GM19193 (cell line): Measurements from ENCODE around the gene BCL11A.

Experiments used
- POLR2A ChIP-seq: IDR thresholded peaks from 4 replicates; pipeline ENCODE4 v1.6.1; 2011; ENCODE audit not compliant: insufficient read depth, insufficient read length; ENCODE audit errors: extremely low read depth

BCL11A gene

DNA sequence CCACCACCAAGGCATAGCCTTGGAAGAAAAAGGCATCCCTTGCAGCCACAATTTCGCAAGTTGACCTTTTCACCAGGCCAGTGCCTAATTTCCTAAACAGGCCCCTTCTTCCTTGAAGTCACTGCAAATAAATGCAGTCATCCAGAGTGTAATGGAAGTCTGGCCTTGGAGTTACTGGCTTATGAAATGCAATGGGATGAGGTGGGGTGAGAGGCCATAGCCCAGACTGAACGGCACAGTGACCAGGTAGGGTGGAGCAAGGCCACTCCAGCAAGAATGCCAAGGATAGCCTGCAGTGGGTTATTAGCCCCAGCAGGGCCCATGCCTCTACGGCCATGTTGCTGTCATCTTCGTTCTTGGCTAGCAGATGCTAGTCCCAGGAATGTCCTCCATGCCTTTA lies 68.4 kb downstream of the BCL11A start:
- TF ChIP-seq POLR2A = no peak

DNA sequence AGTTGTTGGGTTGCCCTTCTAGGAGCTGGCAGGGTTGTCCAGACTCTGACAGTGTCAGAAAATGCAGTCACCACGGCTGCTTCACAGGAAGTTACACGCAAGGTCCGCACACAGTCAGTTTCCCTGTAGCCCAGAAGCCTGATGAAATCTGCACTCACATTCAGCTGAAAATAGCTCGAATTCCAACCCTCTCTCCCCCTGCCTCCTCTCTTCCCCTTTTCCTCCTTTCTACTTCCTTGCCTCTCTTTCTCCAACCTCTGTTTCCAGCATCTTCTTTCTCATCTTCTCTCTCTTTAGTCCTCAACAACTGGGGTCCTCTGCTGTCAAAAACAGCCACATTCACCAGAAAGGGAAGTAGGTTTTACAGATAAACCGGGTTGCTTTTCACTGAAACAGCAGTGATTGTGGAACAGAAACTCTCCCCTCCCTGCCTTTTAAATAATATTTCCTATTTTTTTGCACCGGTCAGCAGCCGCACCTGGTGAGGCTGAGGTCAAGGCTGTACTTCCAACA lies 69.3 kb downstream of the BCL11A start:
- no peak for TF ChIP-seq POLR2A

DNA sequence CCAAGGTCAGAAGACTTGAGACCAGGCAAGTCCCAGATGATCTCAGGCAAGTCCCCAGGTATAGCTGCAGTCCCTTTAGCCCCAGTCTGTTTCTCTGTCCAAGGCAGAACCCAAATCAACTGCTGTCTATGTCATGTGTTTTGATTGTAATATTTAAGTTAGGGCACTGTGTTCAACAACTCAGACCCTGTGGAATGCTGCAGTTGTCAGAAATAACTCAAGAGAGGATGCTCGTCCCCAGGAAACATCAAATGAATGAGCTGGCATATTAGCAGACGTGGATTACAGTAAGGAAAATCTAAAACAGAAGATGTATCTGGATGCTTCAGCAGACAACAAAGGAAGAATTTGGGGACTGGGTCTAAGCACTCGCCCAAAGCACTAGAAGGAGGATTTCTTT lies 70.1 kb downstream of the BCL11A start:
- TF ChIP-seq POLR2A = no peak

DNA sequence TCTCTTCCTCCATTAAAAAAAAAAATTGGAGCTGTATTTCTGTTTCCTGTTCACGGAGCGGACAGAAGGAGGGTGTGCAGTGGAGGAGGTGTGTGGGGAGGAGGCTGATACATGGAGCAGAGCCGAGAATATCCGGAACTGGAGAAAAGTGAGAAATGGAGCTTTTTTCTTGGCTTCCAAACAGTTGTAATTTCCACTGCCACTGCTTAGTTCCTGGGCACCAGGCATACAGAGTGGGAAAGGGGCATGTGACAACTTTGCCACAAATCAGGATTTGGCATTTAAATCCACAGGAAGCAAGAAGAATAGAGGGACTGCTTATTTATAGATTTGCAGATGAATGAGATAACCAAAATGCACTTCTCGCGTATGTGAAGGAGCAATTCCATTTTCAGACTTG lies 71.2 kb downstream of the BCL11A start:
- no peak for TF ChIP-seq POLR2A

DNA sequence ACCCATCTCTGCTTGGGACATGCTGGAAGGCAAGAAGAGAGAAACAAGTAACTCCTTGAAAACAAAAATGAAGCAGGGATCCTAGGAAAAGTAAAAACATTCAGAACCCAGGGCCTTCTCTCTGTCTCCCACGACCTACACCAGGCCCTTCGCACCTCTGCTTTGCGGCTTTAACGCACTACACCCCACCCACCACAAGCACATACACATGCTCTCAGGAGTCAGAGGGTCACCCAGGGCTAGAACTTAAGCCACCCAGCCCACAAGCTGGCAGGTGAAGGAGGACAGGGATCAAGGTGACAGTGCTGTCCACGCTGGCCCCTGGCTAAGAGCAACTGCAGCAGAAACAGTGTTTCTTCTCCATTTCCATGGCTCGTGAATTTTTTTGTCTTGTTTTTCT lies 72.2 kb downstream of the BCL11A start:
- no peak for TF ChIP-seq POLR2A

DNA sequence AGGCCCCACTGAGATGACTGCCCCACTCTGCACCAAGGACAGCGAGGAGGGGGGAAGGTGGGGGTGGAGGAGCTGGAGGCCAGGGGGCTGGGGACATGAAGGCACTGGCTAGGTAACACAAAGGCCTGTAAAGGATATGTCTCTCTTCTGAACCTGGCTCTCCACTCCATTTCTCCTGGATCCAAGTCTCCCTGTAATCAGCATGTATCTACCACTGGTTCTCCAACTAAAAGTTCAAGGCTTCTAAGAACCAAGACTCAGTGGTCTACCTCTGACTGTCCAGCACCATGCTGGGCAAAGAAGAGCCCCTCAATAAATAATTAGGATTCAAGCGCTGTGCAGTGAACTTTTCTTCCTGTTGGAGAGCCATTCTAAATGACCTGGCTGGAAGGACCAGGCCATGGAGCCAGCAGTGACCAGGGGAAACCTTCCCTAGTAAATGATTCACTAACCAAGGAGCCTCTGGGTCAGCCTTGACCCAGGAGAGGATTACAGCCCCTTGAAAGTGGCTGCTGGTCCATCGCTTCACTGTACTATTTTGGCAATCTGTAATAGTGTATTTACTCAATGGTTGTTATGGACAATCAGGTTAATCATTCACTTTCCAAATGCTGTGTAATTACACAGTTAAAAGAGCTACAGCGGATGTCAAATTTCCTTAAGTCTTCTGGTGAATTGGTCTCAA lies 73.2 kb downstream of the BCL11A start:
- no peak for TF ChIP-seq POLR2A

DNA sequence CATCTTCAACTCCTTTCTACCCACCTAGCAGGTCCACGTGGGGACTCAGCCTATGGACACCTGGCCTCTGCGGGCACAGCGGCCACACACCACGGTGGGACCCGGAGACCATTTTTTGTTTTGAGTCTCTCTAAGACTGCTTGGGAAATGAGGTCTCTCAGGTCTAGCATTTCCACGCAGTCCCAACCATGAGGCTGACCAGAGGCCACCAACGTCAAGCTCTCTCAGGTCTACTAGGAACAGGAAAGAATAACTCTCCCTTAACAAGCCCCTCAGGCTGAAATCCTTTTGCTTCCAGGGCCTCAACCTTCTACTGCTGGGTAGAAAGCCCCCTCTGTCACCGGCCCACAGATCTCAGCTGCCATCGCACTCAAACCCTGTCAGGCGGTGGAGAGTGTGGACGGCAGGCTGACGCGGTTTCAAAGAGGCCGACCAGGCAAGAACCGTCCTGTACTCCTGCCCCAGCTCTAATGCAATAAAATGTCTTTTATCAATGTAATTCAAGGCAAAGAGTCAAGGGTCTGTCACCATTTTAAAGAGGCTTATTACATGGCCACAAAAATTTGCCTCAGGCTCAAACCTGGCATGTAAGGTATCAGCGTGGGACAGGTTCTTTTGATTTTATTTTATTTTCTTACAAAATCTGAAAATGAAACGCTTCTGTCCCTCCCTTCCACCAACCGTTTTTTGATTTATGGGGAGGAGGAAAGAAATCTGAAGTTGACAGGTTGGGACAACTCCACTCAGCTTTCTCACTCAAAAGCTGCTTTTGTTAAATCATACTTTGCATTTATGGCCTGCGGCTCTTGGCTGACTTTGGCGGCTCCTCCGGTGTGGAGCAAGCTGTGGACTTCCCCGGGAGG lies 74.0 kb downstream of the BCL11A start:
- TF ChIP-seq POLR2A = no peak

DNA sequence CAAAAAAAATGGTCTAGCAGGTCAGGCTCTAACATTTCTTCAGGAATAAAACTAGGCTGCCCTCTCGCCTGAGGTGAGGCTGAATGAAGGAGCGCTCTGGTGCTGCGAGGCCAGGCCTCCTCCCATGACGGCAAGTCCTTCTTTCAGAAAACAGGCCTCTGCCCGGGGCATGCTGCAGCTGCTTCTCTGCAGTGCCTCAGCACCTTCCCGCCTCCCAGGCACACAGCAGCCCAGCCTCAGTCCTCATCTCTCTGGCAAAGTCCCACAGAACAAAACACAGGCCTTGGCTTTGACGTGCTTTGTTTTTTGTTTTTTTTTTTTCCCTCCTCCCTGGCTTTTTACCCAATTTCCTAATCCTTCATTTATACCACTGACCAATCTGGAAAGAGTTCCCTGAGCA lies 74.8 kb downstream of the BCL11A start:
- TF ChIP-seq POLR2A = no peak

DNA sequence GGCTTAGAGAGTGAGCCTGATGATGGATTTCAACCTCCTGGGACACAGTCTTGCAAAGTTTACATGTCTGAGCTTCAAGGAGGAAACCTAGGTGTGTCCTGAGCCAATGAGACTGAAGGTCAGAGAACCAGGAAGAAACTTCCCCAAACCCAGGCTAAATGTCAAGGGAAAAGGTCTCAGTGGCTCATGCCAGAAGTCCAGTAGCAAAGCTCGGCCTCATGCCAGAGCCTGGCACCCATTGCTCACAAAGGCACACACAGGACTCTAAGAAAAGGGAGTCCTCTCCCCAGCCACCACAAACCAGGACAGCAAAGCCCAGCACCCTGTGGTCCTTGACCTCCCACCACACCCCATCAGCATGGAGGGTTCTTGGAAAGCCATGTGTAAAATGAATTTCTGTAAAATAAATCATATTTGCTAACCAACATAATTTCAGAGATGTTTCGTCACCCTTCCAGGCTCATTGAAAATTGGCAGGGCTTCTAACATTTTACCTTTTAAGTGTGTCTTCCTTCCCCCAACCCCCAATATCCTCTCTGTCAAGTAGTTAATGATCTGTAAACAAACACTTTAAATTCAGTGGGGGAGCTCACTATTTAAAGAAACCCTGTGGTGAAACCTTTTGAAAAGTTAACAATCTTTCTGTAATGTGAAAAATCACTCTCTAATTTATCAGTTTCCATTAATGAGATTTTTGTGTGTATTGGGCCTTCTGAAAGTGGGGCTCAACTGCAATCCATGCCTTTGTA lies 77.1 kb downstream of the BCL11A start:
- TF ChIP-seq POLR2A = no peak

DNA sequence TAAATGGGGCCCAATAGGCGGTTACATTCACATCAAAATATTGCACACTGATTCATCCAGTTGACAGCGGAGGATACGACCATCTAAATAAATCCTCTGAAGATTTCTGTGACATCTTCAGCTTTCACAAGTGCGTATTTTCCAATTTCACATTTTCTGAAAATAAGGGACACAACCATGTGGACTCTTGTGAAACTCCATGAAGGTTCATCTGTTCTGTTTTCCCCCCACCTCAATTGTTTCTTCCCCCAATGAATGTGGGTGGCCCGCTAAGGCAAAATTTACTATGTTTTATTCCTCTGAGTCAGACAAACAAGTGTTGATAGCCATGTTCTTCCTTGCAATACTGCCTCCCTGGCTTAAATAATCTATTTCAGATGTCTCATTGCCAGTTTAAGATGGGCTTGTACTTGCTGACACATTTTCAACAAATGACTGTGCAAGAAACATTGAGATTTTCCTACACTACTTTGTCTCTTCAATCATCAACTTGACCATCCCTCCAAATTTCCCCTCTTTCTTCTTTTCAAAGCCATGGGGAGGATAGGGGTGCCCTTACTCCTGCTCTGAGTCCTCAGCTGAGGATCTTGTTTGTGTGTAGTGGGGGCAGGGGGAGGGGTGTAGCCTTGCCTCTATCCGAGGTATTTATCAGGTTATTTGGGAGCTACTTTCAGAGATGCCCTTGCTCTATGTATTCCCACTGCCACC lies 78.2 kb downstream of the BCL11A start:
- no peak for TF ChIP-seq POLR2A

DNA sequence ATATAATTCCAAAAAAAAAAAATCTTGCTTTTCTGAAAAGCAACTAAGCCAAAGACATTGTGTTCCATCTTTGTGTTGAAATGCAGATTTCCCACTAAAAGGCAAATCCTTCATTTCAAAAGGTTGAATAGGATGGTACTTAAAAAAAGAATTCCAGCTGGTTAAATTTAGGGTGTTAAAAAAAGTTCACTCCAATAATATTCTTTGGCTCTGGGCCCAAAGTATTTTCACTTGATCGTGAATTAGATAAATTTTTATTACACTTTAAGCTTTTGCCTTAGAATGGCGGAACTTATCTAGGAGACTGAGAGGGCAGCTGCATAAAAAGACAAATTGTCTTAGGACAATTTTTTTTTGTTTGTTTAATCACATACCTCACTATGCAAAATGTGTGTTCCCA lies 79.2 kb downstream of the BCL11A start:
- no peak for TF ChIP-seq POLR2A

DNA sequence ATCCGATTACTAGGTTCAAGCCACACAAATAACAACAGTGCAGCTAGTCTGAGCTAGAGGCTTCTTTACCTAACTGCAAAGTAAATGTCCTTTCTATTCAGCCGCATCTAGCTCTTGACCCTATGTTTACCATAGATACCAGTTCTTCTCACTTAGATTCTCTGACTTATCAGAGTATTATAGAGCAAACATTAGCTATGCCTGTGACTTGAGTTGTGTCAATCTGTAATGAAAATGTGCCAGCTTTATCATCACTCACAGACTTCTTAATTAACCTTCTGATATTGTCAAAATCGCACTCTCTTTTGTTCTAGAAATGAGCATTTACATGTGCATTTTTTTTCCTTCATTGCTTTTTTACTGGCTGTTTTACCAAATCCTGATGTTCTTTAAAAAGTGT lies 79.9 kb downstream of the BCL11A start:
- no peak for TF ChIP-seq POLR2A

DNA sequence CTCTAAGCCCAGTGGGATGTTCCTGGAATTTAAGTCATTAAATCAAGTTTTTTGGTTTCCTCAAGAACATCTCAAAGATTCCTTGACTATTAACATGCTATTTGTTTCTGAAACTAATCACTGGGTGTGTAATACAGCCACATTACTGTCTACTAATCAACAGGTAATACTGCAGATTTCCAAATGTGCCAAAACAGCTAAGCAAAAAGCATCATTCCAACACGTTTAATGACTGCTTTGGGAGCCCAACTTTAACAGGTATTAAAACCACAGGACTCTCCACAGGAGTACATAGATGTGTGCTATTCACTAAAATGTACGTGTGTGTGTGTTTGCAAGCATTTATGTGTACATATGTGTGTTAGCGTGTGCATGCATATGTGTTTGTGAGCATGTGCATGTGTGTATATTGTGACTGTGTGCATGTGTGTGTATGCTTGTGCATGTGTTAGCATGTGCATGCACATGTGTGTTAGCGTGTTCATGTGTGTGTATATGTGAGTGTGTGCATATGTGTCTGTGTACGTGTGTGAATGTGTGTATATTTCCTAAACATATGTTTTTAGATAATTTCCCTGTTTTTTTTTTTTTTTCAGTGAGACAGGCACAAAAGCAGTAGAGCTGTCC lies 80.7 kb downstream of the BCL11A start:
- TF ChIP-seq POLR2A = no peak

DNA sequence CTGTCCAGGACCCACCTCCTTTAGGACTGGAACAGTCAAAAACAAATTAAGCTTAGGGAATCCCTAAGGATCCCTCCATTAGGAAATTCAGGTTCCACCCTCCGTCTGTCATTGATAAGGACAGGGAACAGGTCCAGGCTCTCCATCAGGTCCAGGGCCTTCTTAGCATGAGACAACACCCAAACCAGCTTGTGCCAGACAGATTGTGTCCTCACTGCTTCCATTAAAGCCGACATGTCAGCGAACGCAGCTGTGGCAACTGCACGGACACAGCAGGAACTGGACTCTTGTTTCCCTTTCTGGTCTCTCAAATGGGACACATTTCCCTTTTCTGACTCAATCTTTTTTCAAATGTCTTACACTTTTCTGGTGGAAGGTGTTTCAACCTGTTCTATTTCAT lies 81.4 kb downstream of the BCL11A start:
- no peak for TF ChIP-seq POLR2A
